ENCODE data around the gene ZBTB32.

ZBTB32 gene

GRCh38 chr19:35715355-35715809 lies 11.0 kb downstream of the ZBTB32 start:
- H3K4me3 ChIP-seq (ENCODE audit: low read depth, low read length), result no peak overlapping the region
- no peak for DNase-seq (ENCODE audit: low read depth, low spot score)
- no peak for TF ChIP-seq CTCF (IDR thresholded peaks at IDR 0.05; ENCODE audit: low read depth, low read length)
- in situ Hi-C loops (cut with HindIII; ENCODE audit: low sequenced_read_pairs), result no loop called here

GRCh38 chr19:35715981-35716800 lies 11.8 kb downstream of the ZBTB32 start:
- in situ Hi-C loops (cut with HindIII; ENCODE audit: low sequenced_read_pairs), result no loop called here
- no peak for DNase-seq (ENCODE audit: low read depth, low spot score)
- no peak for TF ChIP-seq CTCF (IDR thresholded peaks at IDR 0.05; ENCODE audit: low read depth, low read length)
- H3K4me3 ChIP-seq (ENCODE audit: low read depth, low read length), result peak overlapping the region; percentile 75

- in situ Hi-C loops (cut with HindIII; ENCODE audit: low sequenced_read_pairs), result no loop called here
- H3K4me3 ChIP-seq (ENCODE audit: low read depth, low read length), result peak overlapping the region; percentile 75
- DNase-seq (ENCODE audit: low read depth, low spot score), result peak; percentile 85
- TF ChIP-seq CTCF (IDR thresholded peaks at IDR 0.05; ENCODE audit: low read depth, low read length), result peak; percentile 93
Measured at GRCh38 chr19:35716801-35717664, 12.7 kb downstream of the ZBTB32 start.

GRCh38 chr19:35717665-35718344 lies 13.4 kb downstream of the ZBTB32 start, which contains the start of gene KMT2B:
KMT2B (plus strand) TSS chr19:35718003; CDS start chr19:35718019, 16 bp downstream.
- DNase-seq (ENCODE audit: low read depth, low spot score), result peak; percentile 98
- in situ Hi-C loops (cut with HindIII; ENCODE audit: low sequenced_read_pairs), result no loop called here
- peak within 1 kb of the TSS; percentile 82 for H3K4me3 ChIP-seq (ENCODE audit: low read depth, low read length)
- TF ChIP-seq CTCF (IDR thresholded peaks at IDR 0.05; ENCODE audit: low read depth, low read length), result no peak

- no peak for TF ChIP-seq CTCF (IDR thresholded peaks at IDR 0.05; ENCODE audit: low read depth, low read length)
- H3K4me3 ChIP-seq (ENCODE audit: low read depth, low read length), result peak overlapping the region; percentile 82
- DNase-seq (ENCODE audit: low read depth, low spot score), result peak; percentile 2
- in situ Hi-C loops (cut with HindIII; ENCODE audit: low sequenced_read_pairs), result no loop called here
Measured at GRCh38 chr19:35718345-35719041, 14.1 kb downstream of the ZBTB32 start.

Measured in astrocyte of the spinal cord (primary cell).